Neuron (in vitro differentiated cells): ENCODE measurements around the gene SLC8B1.

Experiments used
- H2AFZ ChIP-seq: one replicate; pipeline ENCODE4 v1.6.1; 2013; ENCODE audit warnings: low read depth, mild to moderate bottlenecking, inconsistent platforms, low read length, moderate library complexity
- H3K27me3 ChIP-seq: one replicate; pipeline ENCODE4 v1.6.1; 2013; ENCODE audit warnings: low read length; ENCODE audit not compliant: insufficient read depth
- H3K36me3 ChIP-seq: one replicate; pipeline ENCODE4 v1.6.1; 2013; ENCODE audit warnings: low read length; ENCODE audit not compliant: insufficient read depth
- H3K4me1 ChIP-seq: one replicate; pipeline ENCODE4 v1.6.1; 2013; ENCODE audit warnings: low read length; ENCODE audit not compliant: insufficient read depth
- H3K4me3 ChIP-seq: 2 replicates; pipeline ENCODE4 v1.5.1; 2013; ENCODE audit warnings: mild to moderate bottlenecking, low read length, moderate library complexity
- H3K9me3 ChIP-seq: one replicate; pipeline ENCODE4 v1.6.1; 2013; ENCODE audit warnings: low read length

SLC8B1 gene

GRCh38 chr12:113302886-113303640 is 31.8 kb downstream of the SLC8B1 start:
- Histone ChIP-seq H3K4me1 (peaks cover 6% of the 10 kb centered on the region), H3K27me3 (no peaks in the 10 kb centered on the region), H3K4me3 (no peak overlapping the region), H2AFZ (no peak overlapping the region), H3K36me3 (peaks cover 6% of the 10 kb centered on the region), H3K9me3 (peaks cover 2% of the 10 kb centered on the region)

- peaks cover 6% of the 10 kb centered on the region for H3K36me3 ChIP-seq
- peaks cover 6% of the 10 kb centered on the region for H3K4me1 ChIP-seq
- H3K27me3 ChIP-seq, result no peaks in the 10 kb centered on the region
- peaks cover 2% of the 10 kb centered on the region for H3K9me3 ChIP-seq
- no peak overlapping the region for H3K4me3 ChIP-seq
- H2AFZ ChIP-seq, result no peak overlapping the region
Measured at GRCh38 chr12:113302466-113302865, 32.4 kb downstream of the SLC8B1 start.

- Histone ChIP-seq H3K27me3 (no peaks in the 10 kb centered on the region), H2AFZ (no peak overlapping the region), H3K36me3 (peaks cover 4% of the 10 kb centered on the region), H3K4me1 (peaks cover 6% of the 10 kb centered on the region), H3K4me3 (no peak overlapping the region), H3K9me3 (peaks cover 2% of the 10 kb centered on the region)
Measured at GRCh38 chr12:113301811-113302210, 33.1 kb downstream of the SLC8B1 start.

GRCh38 chr12:113299619-113300237 is 35.2 kb downstream of the SLC8B1 start:
- Histone ChIP-seq H3K27me3 (no peaks in the 10 kb centered on the region), H3K9me3 (peaks cover 2% of the 10 kb centered on the region), H3K4me1 (peaks cover 6% of the 10 kb centered on the region), H2AFZ (no peak overlapping the region), H3K36me3 (peaks cover 4% of the 10 kb centered on the region), H3K4me3 (no peak overlapping the region)

GRCh38 chr12:113298861-113299545 is 35.9 kb downstream of the SLC8B1 start:
- Histone ChIP-seq H3K4me1 (peaks cover 6% of the 10 kb centered on the region), H2AFZ (no peak overlapping the region), H3K36me3 (peaks cover 4% of the 10 kb centered on the region), H3K9me3 (peaks cover 2% of the 10 kb centered on the region), H3K27me3 (no peaks in the 10 kb centered on the region), H3K4me3 (no peak overlapping the region)

GRCh38 chr12:113298472-113298817 is 36.5 kb downstream of the SLC8B1 start:
- Histone ChIP-seq H3K4me1 (peaks cover 6% of the 10 kb centered on the region), H3K27me3 (no peaks in the 10 kb centered on the region), H2AFZ (no peak overlapping the region), H3K9me3 (peaks cover 2% of the 10 kb centered on the region), H3K4me3 (no peak overlapping the region), H3K36me3 (peaks cover 4% of the 10 kb centered on the region)

GRCh38 chr12:113297621-113298471 is 37.1 kb downstream of the SLC8B1 start:
- Histone ChIP-seq H2AFZ (no peak overlapping the region), H3K9me3 (peaks cover 2% of the 10 kb centered on the region), H3K36me3 (peaks cover 4% of the 10 kb centered on the region), H3K27me3 (no peaks in the 10 kb centered on the region), H3K4me1 (peaks cover 6% of the 10 kb centered on the region), H3K4me3 (no peak overlapping the region)

- Histone ChIP-seq H3K27me3 (no peaks in the 10 kb centered on the region), H3K36me3 (peaks cover 4% of the 10 kb centered on the region), H3K4me1 (peaks cover 3% of the 10 kb centered on the region), H2AFZ (no peak overlapping the region), H3K4me3 (no peak overlapping the region), H3K9me3 (peaks cover 2% of the 10 kb centered on the region)
Measured at GRCh38 chr12:113297214-113297587, 37.7 kb downstream of the SLC8B1 start.

- Histone ChIP-seq H3K4me3 (no peak overlapping the region), H3K4me1 (peaks cover 3% of the 10 kb centered on the region), H3K36me3 (no peaks in the 10 kb centered on the region)
Measured at GRCh38 chr12:113296557-113297213, 38.2 kb downstream of the SLC8B1 start.

GRCh38 chr12:113295886-113296556 is 38.9 kb downstream of the SLC8B1 start:
- Histone ChIP-seq H2AFZ (no peak overlapping the region), H3K36me3 (no peaks in the 10 kb centered on the region), H3K4me1 (peaks cover 3% of the 10 kb centered on the region), H3K27me3 (no peaks in the 10 kb centered on the region), H3K9me3 (no peaks in the 10 kb centered on the region), H3K4me3 (no peak overlapping the region)

More at GRCh38 chr12:113296557-113297213, 38.2 kb downstream of the SLC8B1 start:
- H2AFZ ChIP-seq, result no peak overlapping the region
- peaks cover under 1% of the 10 kb centered on the region for H3K9me3 ChIP-seq
- no peaks in the 10 kb centered on the region for H3K27me3 ChIP-seq

- H3K4me3 ChIP-seq, result no peak overlapping the region
- H3K9me3 ChIP-seq, result no peaks in the 10 kb centered on the region
- no peaks in the 10 kb centered on the region for H3K36me3 ChIP-seq
- no peak overlapping the region for H2AFZ ChIP-seq
- H3K27me3 ChIP-seq, result no peaks in the 10 kb centered on the region
- no peaks in the 10 kb centered on the region for H3K4me1 ChIP-seq
Measured at GRCh38 chr12:113293100-113293499, 41.8 kb downstream of the SLC8B1 start.

- Histone ChIP-seq H3K36me3 (no peaks in the 10 kb centered on the region), H3K9me3 (no peaks in the 10 kb centered on the region), H3K4me1 (no peaks in the 10 kb centered on the region), H3K4me3 (no peak overlapping the region), H3K27me3 (no peaks in the 10 kb centered on the region), H2AFZ (no peak overlapping the region)
Measured at GRCh38 chr12:113292547-113292946, 42.4 kb downstream of the SLC8B1 start.
